AG04450 (cell line): Measurements from ENCODE around the gene SUPT7L. TPM values are rescaled to one million over a fixed set of nuclear protein-coding genes. Genes with fewer than 3 reads are reported as not detected.

ENCODE experiments used
- CTCF ChIA-PET: fragments of 300-600, 350-600 bp; formaldehyde crosslinking; extraction: SDS; loops from one replicate; lab custom pipeline; 2022; ENCODE audit warnings: antibody characterized with exemption, inconsistent platforms; lab: Charles Lee
- POLR2A ChIA-PET: fragments of 350-600 bp; formaldehyde crosslinking; extraction: SDS; loops from one replicate; lab custom pipeline; 2021; ENCODE audit warnings: antibody characterized with exemption, inconsistent platforms; lab: Yijun Ruan, JAX
- DNase-seq: peaks from one replicate; pipeline ENCODE4 v3.0.0-alpha.2; 2011; ENCODE audit warnings: low read depth, low spot score
- H3K27ac ChIP-seq: one replicate; pipeline ENCODE4 v1.5.1; 2012; ENCODE audit warnings: low read depth, low read length, control low read depth
- H3K27me3 ChIP-seq: one replicate; pipeline ENCODE4 v1.6.0; 2012; ENCODE audit warnings: low read length; ENCODE audit not compliant: control insufficient read depth, insufficient read depth
- H3K4me3 ChIP-seq: 2 replicates; pipeline ENCODE4 v1.5.1; 2011; ENCODE audit warnings: mild to moderate bottlenecking, low read depth, low read length, control low read depth
- H3K9me3 ChIP-seq: 2 replicates; pipeline ENCODE4 v1.5.1; 2012; ENCODE audit warnings: low read length; ENCODE audit not compliant: control insufficient read depth, insufficient read depth
- polyA minus RNA-seq: library from RNA; depleted of rRNA, polyadenylated mRNA; stranded (reverse); fragments of >200 nt; gene quantifications from 2 replicates; pipeline ENCODE4 v1.2.3, GENCODE V29; 2011; rRNA and poly(A)+ RNA removed
- polyA plus RNA-seq: library from polyadenylated mRNA; depleted of rRNA; stranded (reverse); fragments of >200 nt; gene quantifications from 2 replicates; pipeline ENCODE4 v1.2.3, GENCODE V29; 2011; rRNA removed
- TF ChIP-seq, protein P1 (sequence below): IDR thresholded peaks from 2 replicates; pipeline ENCODE4 v1.5.1; 2011; ENCODE audit warnings: low read depth, low read length, control low read depth, inconsistent platforms

SUPT7L gene, protein sequence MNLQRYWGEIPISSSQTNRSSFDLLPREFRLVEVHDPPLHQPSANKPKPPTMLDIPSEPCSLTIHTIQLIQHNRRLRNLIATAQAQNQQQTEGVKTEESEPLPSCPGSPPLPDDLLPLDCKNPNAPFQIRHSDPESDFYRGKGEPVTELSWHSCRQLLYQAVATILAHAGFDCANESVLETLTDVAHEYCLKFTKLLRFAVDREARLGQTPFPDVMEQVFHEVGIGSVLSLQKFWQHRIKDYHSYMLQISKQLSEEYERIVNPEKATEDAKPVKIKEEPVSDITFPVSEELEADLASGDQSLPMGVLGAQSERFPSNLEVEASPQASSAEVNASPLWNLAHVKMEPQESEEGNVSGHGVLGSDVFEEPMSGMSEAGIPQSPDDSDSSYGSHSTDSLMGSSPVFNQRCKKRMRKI
- polyA plus RNA-seq (43.9 and 46.7 TPM in 2 replicates), polyA minus RNA-seq (35.2 and 41.2 TPM in 2 replicates)

GRCh38 chr2:27663285-27664153 lies at the start of gene SUPT7L, which contains the start of gene SLC4A1AP:
SUPT7L (minus strand) TSS chr2:27663614; CDS start chr2:27662192, 1,422 bp downstream.
SLC4A1AP (plus strand) TSS chr2:27663889; CDS start chr2:27663915, 26 bp downstream.
- ChIA-PET CTCF (interaction anchor here (1.4 kb wide), 1 partner anchor 20 kb away, joined by 21 read pairs; no protein-coding TSS in a partner anchor), POLR2A (interaction anchor here (0.6 to 1.4 kb wide), 8 partner anchors 11 to 615 kb away, joined by 3 to 6 read pairs (median 4); partner anchors contain the start of genes CCDC121, GPN1, GTF3C2 and NRBP1)
- peak within 1 kb of the TSS; percentile 95 for H3K4me3 ChIP-seq
- H3K27ac ChIP-seq = peak within 1 kb of the TSS; percentile 92
- H3K9me3 ChIP-seq = 0 out of 2 replicates have a peak, but pooled peaks cover 3% of the 10 kb centered on the region
- TF ChIP-seq, protein P1, sequence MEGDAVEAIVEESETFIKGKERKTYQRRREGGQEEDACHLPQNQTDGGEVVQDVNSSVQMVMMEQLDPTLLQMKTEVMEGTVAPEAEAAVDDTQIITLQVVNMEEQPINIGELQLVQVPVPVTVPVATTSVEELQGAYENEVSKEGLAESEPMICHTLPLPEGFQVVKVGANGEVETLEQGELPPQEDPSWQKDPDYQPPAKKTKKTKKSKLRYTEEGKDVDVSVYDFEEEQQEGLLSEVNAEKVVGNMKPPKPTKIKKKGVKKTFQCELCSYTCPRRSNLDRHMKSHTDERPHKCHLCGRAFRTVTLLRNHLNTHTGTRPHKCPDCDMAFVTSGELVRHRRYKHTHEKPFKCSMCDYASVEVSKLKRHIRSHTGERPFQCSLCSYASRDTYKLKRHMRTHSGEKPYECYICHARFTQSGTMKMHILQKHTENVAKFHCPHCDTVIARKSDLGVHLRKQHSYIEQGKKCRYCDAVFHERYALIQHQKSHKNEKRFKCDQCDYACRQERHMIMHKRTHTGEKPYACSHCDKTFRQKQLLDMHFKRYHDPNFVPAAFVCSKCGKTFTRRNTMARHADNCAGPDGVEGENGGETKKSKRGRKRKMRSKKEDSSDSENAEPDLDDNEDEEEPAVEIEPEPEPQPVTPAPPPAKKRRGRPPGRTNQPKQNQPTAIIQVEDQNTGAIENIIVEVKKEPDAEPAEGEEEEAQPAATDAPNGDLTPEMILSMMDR = peak; percentile 14
- H3K27me3 ChIP-seq = no peaks in the 10 kb centered on the region
- peak; percentile 61 for DNase-seq

DNA sequence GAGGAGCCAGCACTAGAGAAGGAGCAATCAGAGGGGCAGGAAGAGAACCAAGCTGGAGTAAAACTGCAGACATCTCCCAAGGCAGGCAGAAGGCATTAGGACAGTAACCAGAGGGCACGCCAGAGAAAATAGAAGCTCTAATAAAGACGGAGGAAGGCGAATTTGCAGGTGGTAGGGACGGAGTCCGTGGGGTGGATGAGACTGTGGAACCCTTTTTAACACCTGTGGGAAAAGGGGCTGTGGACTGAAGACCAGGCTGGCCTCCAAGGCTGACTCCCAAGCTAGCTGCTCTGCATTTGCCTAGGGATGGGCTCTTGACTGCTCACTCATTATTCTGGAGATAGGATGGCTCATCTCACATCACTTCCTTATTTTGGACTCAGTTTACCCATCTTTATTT lies 49.8 kb upstream of the SUPT7L start:
- TF ChIP-seq, protein P1 = no peak
- CTCF ChIA-PET = interaction anchor here (0.6 to 1.2 kb wide), 5 partner anchors 10 to 706 kb away, joined by 3 to 5 read pairs (median 3); no protein-coding TSS in a partner anchor

GRCh38 chr2:27712522-27712921 lies 49.1 kb upstream of the SUPT7L start:
- POLR2A ChIA-PET = no interaction called here
- no peak for DNase-seq
- H3K4me3 ChIP-seq = no peak overlapping the region
- H3K27me3 ChIP-seq = no peaks in the 10 kb centered on the region
- CTCF ChIA-PET = interaction anchor here (1.0 to 1.4 kb wide), 4 partner anchors 8 to 29 kb away, joined by 3 to 5 read pairs (median 4); no protein-coding TSS in a partner anchor
- TF ChIP-seq, protein P1 = no peak
- no peaks in the 10 kb centered on the region for H3K9me3 ChIP-seq
- no peak overlapping the region for H3K27ac ChIP-seq

More for the DNA sequence above, 49.8 kb upstream of the SUPT7L start:
- DNase-seq = no peak
- no peaks in the 10 kb centered on the region for H3K27me3 ChIP-seq
- POLR2A ChIA-PET = no interaction called here
- no peaks in the 10 kb centered on the region for H3K9me3 ChIP-seq
- no peak overlapping the region for H3K4me3 ChIP-seq
- no peak overlapping the region for H3K27ac ChIP-seq

DNA sequence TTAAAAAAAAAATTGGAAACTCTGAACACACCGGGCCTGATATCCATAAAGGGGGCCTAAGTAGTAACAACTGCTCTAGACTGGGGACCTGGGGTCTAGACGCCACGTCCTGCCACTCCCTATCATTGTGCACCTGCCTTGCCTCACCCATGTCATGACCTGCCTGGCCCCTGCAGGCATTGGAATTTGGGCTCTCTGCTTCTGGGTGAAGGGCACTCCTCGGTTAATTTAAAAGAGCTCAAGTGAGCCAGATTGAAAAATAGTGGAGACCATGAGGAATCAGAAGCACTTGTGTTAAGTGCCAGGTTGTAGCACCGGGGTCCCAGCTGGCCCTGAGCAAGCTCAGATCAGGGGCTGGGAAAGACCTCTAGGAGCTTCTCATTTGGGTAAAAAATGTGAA lies 48.4 kb upstream of the SUPT7L start:
- H3K4me3 ChIP-seq = no peak overlapping the region
- TF ChIP-seq, protein P1 = no peak
- no peaks in the 10 kb centered on the region for H3K9me3 ChIP-seq
- no peak overlapping the region for H3K27ac ChIP-seq
- POLR2A ChIA-PET = no interaction called here
- no peak for DNase-seq
- no peaks in the 10 kb centered on the region for H3K27me3 ChIP-seq
- CTCF ChIA-PET = interaction anchor here (1.3 to 1.4 kb wide), 2 partner anchors 8 to 11 kb away, joined by 3 to 4 read pairs; no protein-coding TSS in a partner anchor
